Ectodermal cell (in vitro differentiated cells): ENCODE results near the gene S1PR2. TPM values are rescaled to one million over a fixed set of nuclear protein-coding genes. Genes with fewer than 3 reads are reported as not detected.

Source experiments
- H3K27ac ChIP-seq: 2 replicates; pipeline ENCODE4 v1.7.0; 2013; ENCODE audit warnings: mild to moderate bottlenecking, low read depth, low read length; ENCODE audit not compliant: insufficient read depth, poor library complexity, severe bottlenecking
- H3K27me3 ChIP-seq: 2 replicates; pipeline ENCODE4 v1.7.0; 2013; ENCODE audit warnings: mild to moderate bottlenecking, low read length; ENCODE audit not compliant: insufficient read depth, control insufficient read depth, poor library complexity, severe bottlenecking
- H3K36me3 ChIP-seq: one replicate; pipeline ENCODE4 v1.7.0; 2013; ENCODE audit warnings: low read length; ENCODE audit not compliant: control insufficient read depth, insufficient read depth
- H3K4me1 ChIP-seq: one replicate; pipeline ENCODE4 v1.7.0; 2013; ENCODE audit warnings: low read length; ENCODE audit not compliant: control insufficient read depth, insufficient read depth
- H3K4me3 ChIP-seq: 2 replicates; pipeline ENCODE4 v1.7.0; 2013; ENCODE audit warnings: low read depth, low read length, control low read depth; ENCODE audit not compliant: insufficient read depth
- H3K9me3 ChIP-seq: 2 replicates; pipeline ENCODE4 v1.7.0; 2013; ENCODE audit warnings: mild to moderate bottlenecking, low read length, moderate library complexity; ENCODE audit not compliant: control insufficient read depth
- WGBS, 2 experiments: methylation state at CpG; one replicate each; pipeline ENCODE4 v1.1.7; 2013; ENCODE audit warnings: missing lambda C conversion rate in 2 of 2; 5-methylcytosine and 5-hydroxymethylcytosine counted together
- polyA plus RNA-seq, 4 experiments: library from polyadenylated mRNA; stranded (reverse); fragments of 50-300 nt; gene quantifications; one replicate each; pipeline ENCODE4 v1.2.3, GENCODE V29; 2013

S1PR2 gene
- 20.3 TPM for polyA plus RNA-seq (2013, experiment 1 of 4)
- polyA plus RNA-seq (2013, experiment 2 of 4), result 21.7 TPM
- polyA plus RNA-seq (2013, experiment 3 of 4), result 12.3 TPM
- polyA plus RNA-seq (2013, experiment 4 of 4), result 13.3 TPM

GRCh38 chr19:10230861-10231611 lies at the start of gene S1PR2:
S1PR2 (minus strand) TSS chr19:10231331; CDS start chr19:10224905, 6,426 bp downstream.
- Histone ChIP-seq H3K9me3 (no peaks in the 10 kb centered on the region), H3K4me1 (peaks cover 9% of the 10 kb centered on the region), H3K36me3 (no peaks in the 10 kb centered on the region), H3K27ac (peak within 1 kb of the TSS; percentile 30), H3K4me3 (peak within 1 kb of the TSS; percentile 70), H3K27me3 (no peaks in the 10 kb centered on the region)
- WGBS, 2 experiments, result 0% methylated on average over 72 of the region's 73 CpGs

GRCh38 chr19:10279737-10280442 lies 48.8 kb upstream of the S1PR2 start:
- no peaks in the 10 kb centered on the region for H3K27me3 ChIP-seq
- no peak overlapping the region for H3K27ac ChIP-seq
- H3K36me3 ChIP-seq, result no peaks in the 10 kb centered on the region
- H3K9me3 ChIP-seq, result no peaks in the 10 kb centered on the region
- WGBS, 2 experiments, result 88 to 91% methylated on average over 5 of the region's 5 CpGs
- H3K4me3 ChIP-seq, result no peak overlapping the region
- H3K4me1 ChIP-seq, result no peaks in the 10 kb centered on the region

- H3K9me3 ChIP-seq, result no peaks in the 10 kb centered on the region
- no peaks in the 10 kb centered on the region for H3K4me1 ChIP-seq
- no peak overlapping the region for H3K27ac ChIP-seq
- 91 to 94% methylated on average over 1 of the region's 1 CpG for WGBS, 2 experiments
- H3K27me3 ChIP-seq, result no peaks in the 10 kb centered on the region
- H3K4me3 ChIP-seq, result no peak overlapping the region
- H3K36me3 ChIP-seq, result no peaks in the 10 kb centered on the region
Observed at GRCh38 chr19:10278935-10279334, 47.8 kb upstream of the S1PR2 start.

GRCh38 chr19:10277795-10278589 lies 46.9 kb upstream of the S1PR2 start:
- Histone ChIP-seq H3K36me3 (no peaks in the 10 kb centered on the region), H3K27ac (no peak overlapping the region), H3K4me1 (no peaks in the 10 kb centered on the region), H3K4me3 (no peak overlapping the region), H3K27me3 (no peaks in the 10 kb centered on the region), H3K9me3 (no peaks in the 10 kb centered on the region)
- WGBS, 2 experiments, result 93% methylated on average over 8 to 9 of the region's 9 CpGs

GRCh38 chr19:10274589-10274988 lies 43.5 kb upstream of the S1PR2 start:
- Histone ChIP-seq H3K4me1 (no peaks in the 10 kb centered on the region), H3K36me3 (no peaks in the 10 kb centered on the region), H3K9me3 (no peaks in the 10 kb centered on the region), H3K27me3 (peaks cover 32% of the 10 kb centered on the region), H3K4me3 (no peak overlapping the region), H3K27ac (no peak overlapping the region)
- 90 to 92% methylated on average over 10 of the region's 10 CpGs for WGBS, 2 experiments

DNA sequence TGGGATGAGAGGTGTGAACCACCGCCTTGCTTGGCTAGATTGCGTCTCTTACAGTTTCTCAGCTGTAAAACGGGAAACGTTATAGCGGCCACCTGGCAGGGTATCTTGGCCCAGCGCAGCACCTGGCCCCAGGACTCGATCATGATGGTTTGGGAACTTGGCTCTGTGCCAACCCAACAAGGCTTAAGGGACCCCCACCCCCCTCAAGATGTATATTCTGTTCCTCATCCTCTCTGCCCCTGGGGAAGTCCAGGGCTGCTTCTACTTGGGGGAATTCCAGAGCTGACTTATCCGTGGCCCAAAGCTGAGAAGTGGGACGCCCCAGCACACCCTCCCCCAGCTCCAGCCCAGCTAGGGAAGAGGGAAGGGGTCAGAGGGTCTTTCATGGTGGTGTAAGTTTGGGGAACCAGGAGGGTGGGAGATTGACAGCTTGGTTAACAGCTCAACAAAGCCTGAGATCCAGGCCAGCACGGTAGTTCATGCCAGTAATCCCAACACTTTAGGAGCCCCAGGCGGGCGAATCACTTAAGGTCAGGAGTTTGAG lies 40.5 kb upstream of the S1PR2 start:
- WGBS, 2 experiments, result 68 to 71% methylated on average over 12 of the region's 12 CpGs
- Histone ChIP-seq H3K36me3 (no peaks in the 10 kb centered on the region), H3K27me3 (peaks cover 38% of the 10 kb centered on the region), H3K9me3 (no peaks in the 10 kb centered on the region), H3K4me1 (no peaks in the 10 kb centered on the region), H3K27ac (no peak overlapping the region), H3K4me3 (no peak overlapping the region)

GRCh38 chr19:10270616-10271394 lies 39.7 kb upstream of the S1PR2 start, which contains the start of gene ICAM1:
ICAM1 (plus strand) TSS chr19:10271120; CDS start chr19:10271160, 40 bp downstream.
- Histone ChIP-seq H3K9me3 (no peaks in the 10 kb centered on the region), H3K4me3 (peak within 1 kb of the TSS; percentile 11), H3K36me3 (no peaks in the 10 kb centered on the region), H3K27me3 (peaks cover 38% of the 10 kb centered on the region), H3K27ac (no peak within 1 kb of the TSS), H3K4me1 (no peaks in the 10 kb centered on the region)
- 6% methylated on average over 51 of the region's 51 CpGs for WGBS, 2 experiments

DNA sequence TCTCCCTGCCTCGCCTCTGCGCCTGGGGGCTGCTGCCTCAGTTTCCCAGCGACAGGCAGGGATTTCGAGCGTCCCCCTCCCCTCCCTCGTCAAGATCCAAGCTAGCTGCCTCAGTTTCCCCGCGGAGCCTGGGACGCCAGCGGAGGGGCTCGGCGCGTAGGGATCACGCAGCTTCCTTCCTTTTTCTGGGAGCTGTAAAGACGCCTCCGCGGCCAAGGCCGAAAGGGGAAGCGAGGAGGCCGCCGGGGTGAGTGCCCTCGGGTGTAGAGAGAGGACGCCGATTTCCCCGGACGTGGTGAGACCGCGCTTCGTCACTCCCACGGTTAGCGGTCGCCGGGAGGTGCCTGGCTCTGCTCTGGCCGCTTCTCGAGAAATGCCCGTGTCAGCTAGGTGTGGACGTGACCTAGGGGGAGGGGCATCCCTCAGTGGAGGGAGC lies 39.1 kb upstream of the S1PR2 start:
- H3K4me3 ChIP-seq, result no peak overlapping the region
- H3K36me3 ChIP-seq, result no peaks in the 10 kb centered on the region
- no peaks in the 10 kb centered on the region for H3K9me3 ChIP-seq
- 13 to 16% methylated on average over 37 of the region's 37 CpGs for WGBS, 2 experiments
- peaks cover 38% of the 10 kb centered on the region for H3K27me3 ChIP-seq
- no peak overlapping the region for H3K27ac ChIP-seq
- no peaks in the 10 kb centered on the region for H3K4me1 ChIP-seq
